Measurements from ENCODE around the gene TRA2A.
"Not testable (repeated sequence)": the region's sequence is repeated elsewhere in the genome, so short reads cannot be mapped to it uniquely, and the experiment has no call there.

- TF ChIP-seq POLR2A, CTCF, POLR2AphosphoS5 (IDR thresholded peaks at IDR 0.05): not testable (repeated sequence)
Observed at GRCh38 chr7:23488714-23489113, 43.1 kb downstream of the TRA2A start.
